Islet precursor cell (in vitro differentiated cells): ENCODE measurements around the gene DOCK8.
"Not testable (repeated sequence)": the region's sequence is repeated elsewhere in the genome, so short reads cannot be mapped to it uniquely, and the experiment has no call there.

ENCODE experiments used
- DNase-seq: peaks from one replicate; pipeline ENCODE4 v3.0.0-alpha.2; 2018

The DOCK8 gene

GRCh38 chr9:214648-215493, at the start of gene DOCK8:
TSS of gene DOCK8 (plus strand) at chr9:214865. CDS start at chr9:214977, 112 bp downstream.
- peak; percentile 89 for DNase-seq

DNA sequence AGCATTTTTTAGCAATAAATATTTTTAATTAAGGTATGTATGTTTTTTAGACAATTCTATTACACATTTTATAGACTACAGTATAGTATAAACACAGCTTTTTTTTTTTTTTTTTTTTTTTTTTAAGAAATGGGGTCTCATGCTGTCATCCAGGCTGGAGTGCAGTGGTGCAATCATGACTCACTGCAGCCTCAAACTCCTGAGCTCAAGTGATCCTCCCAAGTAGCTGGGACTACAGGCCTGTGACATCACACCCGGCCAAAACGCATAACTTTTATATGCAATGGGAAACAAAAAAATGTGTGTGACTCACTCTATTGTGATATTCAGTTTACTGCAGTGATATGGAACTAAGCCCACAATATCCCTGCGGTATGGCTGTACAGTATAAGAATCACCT, 44.9 kb upstream of the DOCK8 start:
- DNase-seq = not testable (repeated sequence)

- DNase-seq = not testable (repeated sequence)
Measured at GRCh38 chr9:178140-178825, 36.4 kb upstream of the DOCK8 start.

DNA sequence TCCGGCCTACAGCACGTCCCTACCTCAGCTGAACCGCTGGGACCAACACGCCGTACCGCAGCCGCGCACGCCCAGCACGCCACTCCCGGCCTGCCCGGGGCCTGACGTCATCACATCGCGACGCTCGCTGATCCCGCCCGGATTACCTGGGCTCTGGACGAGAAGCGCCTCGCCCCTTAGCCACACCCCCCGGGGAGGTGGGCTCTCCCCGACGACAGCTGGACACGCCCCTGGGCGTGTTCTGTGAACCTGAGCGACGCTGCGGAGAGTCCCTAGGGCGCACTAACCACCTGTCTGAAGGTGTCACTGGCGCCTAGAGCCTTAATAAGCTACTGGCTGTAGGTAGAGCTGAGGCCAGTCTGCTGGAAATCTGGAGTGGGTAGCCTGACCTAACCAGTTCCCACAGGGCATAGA, 35.7 kb upstream of the DOCK8 start, which contains the start of gene ZNG1A:
TSS of gene ZNG1A (minus strand) at position 87 of the 414 bp plus-strand sequence. CDS start 87 bp downstream, outside the sequence.
- not testable (repeated sequence) for DNase-seq

GRCh38 chr9:199601-200000, 15.1 kb upstream of the DOCK8 start:
- not testable (repeated sequence) for DNase-seq

DNA sequence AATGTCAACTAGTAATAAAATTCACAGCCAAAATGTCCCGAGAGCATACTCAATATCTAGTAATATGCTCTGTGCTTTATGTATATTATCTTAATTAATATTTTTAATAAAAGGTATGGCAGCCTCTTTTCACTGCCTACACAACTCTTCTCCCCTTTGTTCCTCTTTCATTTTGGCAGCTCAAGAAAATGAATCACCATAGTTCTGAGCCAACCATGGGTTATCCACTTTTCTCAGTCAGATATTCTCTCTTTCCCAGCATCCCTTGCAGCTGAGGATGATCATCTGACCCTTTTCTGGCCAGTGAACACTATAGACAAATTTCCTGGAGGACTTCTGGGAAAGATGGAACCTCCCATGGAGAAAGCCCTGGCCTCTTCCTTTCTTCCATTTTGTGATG, 8.2 kb upstream of the DOCK8 start:
- DNase-seq = no peak

- no peak for DNase-seq
Measured at GRCh38 chr9:209143-209758, 5.4 kb upstream of the DOCK8 start.

- no peak for DNase-seq
Measured at GRCh38 chr9:211036-211435, 3.6 kb upstream of the DOCK8 start.

DNA sequence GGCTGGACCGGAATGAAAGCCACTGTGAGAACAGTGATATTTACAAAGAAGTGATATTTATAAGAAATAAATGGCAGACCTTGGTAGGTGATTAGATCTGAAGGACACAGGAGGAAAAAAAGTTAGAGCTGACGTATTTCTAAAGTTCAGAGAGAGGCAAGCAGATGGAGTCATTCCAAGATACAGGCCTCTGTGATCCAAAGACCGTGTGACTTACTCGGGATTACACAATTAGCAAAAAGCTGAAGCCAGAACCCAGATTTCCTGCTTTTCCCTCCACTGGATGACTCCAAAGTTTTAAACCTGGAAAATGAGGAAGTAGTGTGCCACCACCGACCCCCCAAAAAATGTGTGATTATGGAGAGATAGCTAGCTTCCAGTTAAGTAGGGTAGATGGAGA, 3.1 kb upstream of the DOCK8 start:
- DNase-seq = no peak

DNA sequence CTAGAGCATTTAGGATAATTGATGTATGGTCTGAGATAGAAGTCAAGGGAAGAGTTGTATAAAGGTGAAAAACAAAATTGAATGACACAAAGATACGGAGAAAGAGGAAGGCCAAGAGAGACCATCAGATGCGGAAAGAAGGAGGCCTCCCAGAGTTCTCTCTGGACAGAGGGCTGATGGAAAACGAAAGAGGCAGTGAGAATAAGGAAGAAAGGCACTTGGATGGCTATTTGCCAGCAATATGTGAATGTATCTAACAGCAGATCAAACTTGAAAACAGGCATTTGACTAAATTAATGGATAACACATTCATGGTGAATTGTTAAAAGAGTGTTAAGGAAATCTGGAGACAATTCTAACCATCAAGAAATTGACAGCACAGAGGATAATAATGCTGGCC, 2.4 kb upstream of the DOCK8 start:
- DNase-seq = no peak

DNA sequence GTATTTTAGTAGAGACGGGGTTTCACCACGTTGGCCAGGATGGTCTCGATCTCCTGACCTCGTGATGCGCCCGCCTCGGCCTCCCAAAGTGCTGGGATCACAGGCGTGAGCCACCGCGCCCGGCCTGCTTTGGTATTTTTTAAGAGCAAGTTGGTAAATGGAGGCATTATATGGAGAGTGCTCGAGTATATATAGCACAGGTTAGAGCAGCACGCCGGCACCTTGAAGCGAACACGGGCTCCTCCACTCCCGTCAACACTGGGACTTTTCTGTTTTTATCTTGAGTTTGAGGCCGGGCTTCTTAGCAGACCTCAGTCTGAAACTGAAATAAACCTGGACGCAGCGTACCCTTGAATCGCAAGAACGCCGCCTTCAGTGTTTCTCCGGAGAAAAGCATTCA, 764 bp upstream of the DOCK8 start:
- not testable (repeated sequence) for DNase-seq

GRCh38 chr9:214351-214647, 366 bp upstream of the DOCK8 start:
- no peak for DNase-seq

- no peak for DNase-seq
Measured at GRCh38 chr9:215631-216155, 1.0 kb downstream of the DOCK8 start.

GRCh38 chr9:216866-217265, 2.2 kb downstream of the DOCK8 start:
- no peak for DNase-seq

- DNase-seq = no peak
Measured at GRCh38 chr9:217950-218349, 3.3 kb downstream of the DOCK8 start.

- DNase-seq = not testable (repeated sequence)
Measured at GRCh38 chr9:219036-219435, 4.4 kb downstream of the DOCK8 start.

- no peak for DNase-seq
Measured at GRCh38 chr9:219670-220365, 5.2 kb downstream of the DOCK8 start.

DNA sequence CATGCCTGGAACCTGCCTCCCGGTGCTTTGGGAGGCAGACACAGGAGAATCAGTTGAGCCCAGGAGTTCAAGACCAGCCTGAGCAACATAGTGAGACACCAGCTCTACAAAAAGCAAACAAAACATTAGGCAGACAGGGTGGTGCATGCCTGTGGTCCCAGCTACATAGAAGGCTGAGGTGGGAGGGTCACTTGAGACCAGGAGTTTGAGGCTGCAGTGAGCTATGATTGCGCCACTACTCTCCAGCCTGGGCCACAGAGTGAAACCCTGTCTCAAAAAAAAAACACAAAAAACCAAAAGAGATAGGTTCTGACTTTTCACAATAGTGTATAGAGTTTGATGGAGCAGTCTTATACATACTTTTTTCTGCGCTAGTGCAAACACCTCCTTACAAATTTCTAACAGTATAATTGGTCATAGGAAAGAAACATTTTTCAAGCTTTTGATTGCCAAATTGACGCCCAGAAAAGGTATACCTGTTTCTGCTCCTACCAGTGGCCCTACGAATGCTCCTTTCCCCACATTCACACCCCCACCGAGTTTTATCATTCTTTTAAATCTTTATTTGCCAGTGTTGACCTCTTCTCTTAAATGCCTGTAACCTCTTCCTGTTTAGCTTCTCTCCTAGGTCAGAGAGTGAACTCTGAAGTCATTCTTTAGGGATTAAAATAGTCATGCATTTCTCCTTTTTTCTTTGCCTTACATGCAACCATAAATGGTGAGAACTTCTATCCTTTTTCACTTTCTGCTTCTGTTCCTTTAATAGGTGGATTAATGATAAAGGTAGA, 7.5 kb downstream of the DOCK8 start:
- DNase-seq = peak; percentile 62

GRCh38 chr9:223152-223551, 8.5 kb downstream of the DOCK8 start:
- peak; percentile 60 for DNase-seq

GRCh38 chr9:224026-224425, 9.4 kb downstream of the DOCK8 start:
- no peak for DNase-seq

DNA sequence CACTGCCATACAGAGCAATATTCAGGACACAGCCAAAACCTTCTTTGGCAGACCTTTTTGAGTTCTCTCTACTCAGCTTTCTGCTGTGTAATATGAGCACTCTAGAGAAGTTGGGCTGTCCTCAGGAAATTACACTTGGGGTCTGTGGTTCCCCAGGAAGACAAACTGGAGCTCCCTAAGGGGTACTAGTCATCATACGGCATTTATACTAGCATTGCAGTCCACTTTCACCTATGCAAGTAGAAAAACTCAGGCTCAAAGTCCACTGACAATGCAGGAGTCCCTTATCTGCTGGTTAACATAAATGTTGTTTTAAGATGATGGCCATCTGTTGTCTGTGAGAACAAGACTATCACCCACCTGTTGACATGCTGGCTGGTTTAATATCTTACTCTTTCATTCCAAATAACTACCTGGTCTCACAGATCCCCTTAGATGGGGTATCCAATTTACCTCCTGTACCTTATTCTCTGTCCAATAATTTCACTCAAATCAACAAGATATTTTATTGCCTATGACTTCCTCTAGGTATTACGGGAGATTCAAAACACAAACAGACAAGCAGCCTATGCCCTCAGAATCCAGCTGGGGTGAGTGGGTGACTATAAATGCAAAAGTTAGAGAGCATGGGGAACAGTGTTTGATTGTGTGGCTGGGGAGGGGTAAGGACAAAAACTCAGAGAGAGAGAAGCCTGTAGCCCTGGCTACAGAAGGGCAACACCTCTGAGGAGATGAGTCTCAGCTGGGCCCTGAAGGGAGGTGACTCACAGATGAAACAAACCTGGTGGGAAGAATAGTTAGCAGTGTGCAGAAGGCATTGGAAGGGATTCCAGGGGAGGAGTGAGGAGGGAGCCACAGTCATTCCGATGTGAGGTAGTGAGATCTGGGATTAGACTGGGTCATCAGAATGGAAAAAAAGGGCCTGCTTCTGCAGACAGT, 10.2 kb downstream of the DOCK8 start:
- peak; percentile 92 for DNase-seq
